Mucosa of descending colon (tissue), 3 donors: ENCODE measurements around the gene OR5M8. TPM values are rescaled to one million over a fixed set of nuclear protein-coding genes. Genes with fewer than 3 reads are reported as not detected.

ENCODE experiments used
- ATAC-seq: fragments of 200-7000 bp; cut with Tn5 transposase; one replicate; pipeline ENCODE4 v1.9.1; 2020; ENCODE audit warnings: mild to moderate bottlenecking, moderate library complexity
- DNase-seq, 3 donors: peaks; one replicate each; pipeline ENCODE4 v3.0.0-alpha.2; 2020
- H3K36me3 ChIP-seq: fragments of 200-600 bp; one replicate; pipeline ENCODE4 v1.8.0; 2021; ENCODE audit warnings: low read depth, mild to moderate bottlenecking
- H3K4me1 ChIP-seq: fragments of 200-600 bp; one replicate; pipeline ENCODE4 v1.8.0; 2021; ENCODE audit warnings: low read depth, mild to moderate bottlenecking
- H3K4me3 ChIP-seq: fragments of 200-600 bp; one replicate; pipeline ENCODE4 v1.8.0; 2021; ENCODE audit warnings: mild to moderate bottlenecking
- H3K9me3 ChIP-seq: fragments of 200-600 bp; one replicate; pipeline ENCODE4 v1.8.0; 2021; ENCODE audit warnings: mild to moderate bottlenecking
- CTCF ChIP-seq: fragments of 200-600 bp; IDR thresholded peaks from one replicate; pipeline ENCODE4 v1.8.0; 2022; ENCODE audit warnings: antibody characterized with exemption, mild to moderate bottlenecking
- intact Hi-C, 2 donors: fragments of 100-400 bp; cut with DNase I in 1 of 2; cut with micrococcal nuclease in 1 of 2; formaldehyde crosslinking; loops; one replicate each; pipeline versions ENCODE4 v1.11.0 to v1.11.1; 2022; cut with DNase I, micrococcal nuclease
- long read RNA-seq, 2 donors: library from polyadenylated mRNA; unstranded; transcript quantifications; one replicate each; pipeline ENCODE4 v2.0.0, GENCODE V29; 2019 to 2021
- total RNA-seq, 3 donors: library from RNA; stranded (reverse); fragmentation: NEBNext Ultra II Directional in 2 of 3; extraction: Animal tissue kit (Norgen Biotek cat#: 25700) in 2 of 3; gene quantifications; one replicate each; pipeline versions ENCODE4 v1.2.1 to v1.2.4, GENCODE V29; 2021 to 2023
- donor health status: DM: no; HTN: no; CAD: no; lungs with moderate emphysema.
- donor health status: DM: no; HTN: no; CAD: no.
- donor health status: DM: no; HTN: yes; CAD: no.

The OR5M8 gene
- not detected for total RNA-seq
- long read RNA-seq, donor 1 = 0 reads
- long read RNA-seq, donor 2 = 0 reads

- ATAC-seq (no peak), DNase-seq (no peak)
- intact Hi-C loops = no loop called here
- no peak for TF ChIP-seq CTCF
- H3K4me1 ChIP-seq = no peaks in the 10 kb centered on the region
- H3K36me3 ChIP-seq = no peaks in the 10 kb centered on the region
- H3K4me3 ChIP-seq = no peak within 1 kb of the TSS
- no peaks in the 10 kb centered on the region for H3K9me3 ChIP-seq
These were observed at the start of gene OR5M8 for GRCh38 chr11:56491270-56491669. TSS of gene OR5M8 (minus strand) at chr11:56491370. CDS start at chr11:56491370, 0 bp downstream.

DNA sequence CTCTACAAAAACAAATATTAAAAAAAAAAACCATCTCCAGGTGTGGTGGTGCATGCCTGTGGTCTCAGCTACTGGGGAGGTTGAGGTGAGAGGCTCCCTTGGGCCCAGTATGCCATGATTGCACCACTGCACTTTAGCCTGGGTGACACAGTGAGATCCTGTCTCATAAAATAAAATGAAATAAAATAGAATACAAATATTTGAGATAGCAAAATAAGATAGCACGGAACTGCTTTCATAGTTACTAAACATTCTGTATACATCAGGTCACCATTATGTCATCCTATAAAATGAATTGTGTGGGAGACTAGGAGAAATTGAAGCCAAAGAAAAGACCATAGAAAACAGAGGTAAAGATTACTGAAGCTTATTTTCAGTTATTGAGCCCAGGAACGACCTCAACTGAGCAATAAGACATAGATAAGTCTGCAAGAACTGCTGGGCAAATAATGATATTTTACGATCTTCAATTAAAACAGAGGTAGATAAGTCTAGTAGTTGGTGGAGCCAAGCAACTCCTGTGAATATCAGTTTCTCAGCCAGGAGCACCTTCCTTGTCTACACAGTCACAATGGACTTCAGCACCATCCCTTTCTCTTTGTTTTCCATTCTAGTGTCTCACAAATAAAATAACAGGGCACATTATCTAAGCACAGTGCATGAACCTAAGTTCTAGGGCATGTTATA lies 42.0 kb upstream of the OR5M8 start:
- peak in 1 of 3 donors; percentile 51 for DNase-seq
- no peak for TF ChIP-seq CTCF
- H3K36me3 ChIP-seq = no peaks in the 10 kb centered on the region
- H3K4me1 ChIP-seq = no peaks in the 10 kb centered on the region
- ATAC-seq = peak; percentile 91
- intact Hi-C loops = no loop called here
- no peaks in the 10 kb centered on the region for H3K9me3 ChIP-seq
- no peak overlapping the region for H3K4me3 ChIP-seq

GRCh38 chr11:56531856-56532255 lies 40.7 kb upstream of the OR5M8 start:
- TF ChIP-seq CTCF = no peak
- Histone ChIP-seq H3K4me3 (no peak overlapping the region), H3K9me3 (no peaks in the 10 kb centered on the region), H3K4me1 (no peaks in the 10 kb centered on the region), H3K36me3 (no peaks in the 10 kb centered on the region)
- DNase-seq = no peak
- intact Hi-C loops = no loop called here
- ATAC-seq = peak; percentile 56

GRCh38 chr11:56522008-56522407 lies 30.8 kb upstream of the OR5M8 start:
- H3K9me3 ChIP-seq = no peaks in the 10 kb centered on the region
- ATAC-seq (peak; percentile 95), DNase-seq (peak in 1 of 3 donors; percentile 70)
- H3K36me3 ChIP-seq = no peaks in the 10 kb centered on the region
- no peak overlapping the region for H3K4me3 ChIP-seq
- no peak for TF ChIP-seq CTCF
- intact Hi-C loops = no loop called here
- H3K4me1 ChIP-seq = no peaks in the 10 kb centered on the region

DNA sequence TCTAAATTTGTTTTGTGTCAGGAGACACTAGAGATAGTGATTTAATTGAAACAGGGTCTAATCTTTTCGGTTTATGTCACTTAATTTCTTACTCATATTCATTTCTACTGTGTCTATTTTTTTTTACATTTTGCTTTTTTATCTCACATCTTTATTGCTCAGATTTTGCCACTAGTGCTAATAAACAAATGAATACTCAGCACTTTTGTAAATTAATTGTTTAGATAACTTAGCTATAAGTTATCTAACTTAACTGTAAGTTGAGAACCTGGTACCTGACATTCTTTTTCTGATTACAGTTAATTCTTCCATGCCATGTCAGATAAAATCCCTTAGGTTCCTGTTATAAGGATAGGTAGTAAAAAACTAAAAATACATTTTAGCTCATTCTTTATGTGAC lies 22.1 kb upstream of the OR5M8 start:
- intact Hi-C loops = no loop called here
- Histone ChIP-seq H3K9me3 (no peaks in the 10 kb centered on the region), H3K4me3 (no peak overlapping the region), H3K36me3 (no peaks in the 10 kb centered on the region), H3K4me1 (no peaks in the 10 kb centered on the region)
- ATAC-seq = no peak
- no peak for DNase-seq
- TF ChIP-seq CTCF = no peak
